PC-3 (cell line): Measurements from ENCODE around the gene GATD1. TPM values are rescaled to one million over a fixed set of nuclear protein-coding genes. Genes with fewer than 3 reads are reported as not detected.

Experiments
- ATAC-seq: fragments of 200-7000 bp; cut with Tn5 transposase; 2 replicates; pipeline ENCODE4 v1.9.1; 2020; ENCODE audit warnings: mild to moderate bottlenecking, moderate library complexity
- BruUV-seq: library from RNA; stranded (reverse); fragments of 400-500 nt; replicated peaks from 2 replicates; lab custom pipeline; 2021; lab: Mats Ljungman, UMichigan
- CTCF ChIA-PET: fragments of 300-600 bp; sonication (Branson Sonifier 250); formaldehyde crosslinking; loops from one replicate; lab custom pipeline; 2022; ENCODE audit warnings: antibody characterized with exemption; lab: Charles Lee
- POLR2A ChIA-PET: fragments of 300-600 bp; sonication (Branson Sonifier 250); formaldehyde crosslinking; loops from one replicate; lab custom pipeline; 2022; ENCODE audit warnings: antibody characterized with exemption; ENCODE audit not compliant: unreplicated experiment; lab: Charles Lee
- DNase-seq: peaks from one replicate; pipeline ENCODE4 v3.0.0-alpha.2; 2015
- H2AFZ ChIP-seq: fragments of 300-600 bp; sonication (generic); 2 replicates; pipeline ENCODE4 v1.6.0; 2016; ENCODE audit warnings: antibody characterized with exemption, low read length
- H3F3A ChIP-seq: fragments of 300-600 bp; sonication (generic); one replicate; pipeline ENCODE4 v1.6.0; 2017; ENCODE audit warnings: antibody characterized with exemption, low read length, control low read depth, mild to moderate bottlenecking; ENCODE audit not compliant: unreplicated experiment
- H3K27ac ChIP-seq: fragments of 300-600 bp; sonication (generic); 2 replicates; pipeline ENCODE4 v1.5.1; 2016; ENCODE audit warnings: mild to moderate bottlenecking, low read length
- H3K27me3 ChIP-seq: fragments of 300-600 bp; sonication (generic); 2 replicates; pipeline ENCODE4 v1.6.1; 2016; ENCODE audit warnings: low read length, mixed read lengths
- H3K36me3 ChIP-seq: fragments of 300-600 bp; sonication (generic); 2 replicates; pipeline ENCODE4 v1.6.1; 2016; ENCODE audit warnings: low read depth, mixed run types, low read length, mixed read lengths
- H3K4me1 ChIP-seq: fragments of 300-600 bp; sonication (generic); 2 replicates; pipeline ENCODE4 v1.5.1; 2016; ENCODE audit warnings: low read length; ENCODE audit not compliant: insufficient read depth
- H3K4me2 ChIP-seq: fragments of 300-600 bp; sonication (generic); 2 replicates; pipeline ENCODE4 v1.6.0; 2016; ENCODE audit warnings: low read length
- H3K4me3 ChIP-seq: fragments of 300-600 bp; sonication (generic); 2 replicates; pipeline ENCODE4 v1.5.1; 2016; ENCODE audit warnings: mild to moderate bottlenecking, low read length, mixed read lengths
- H3K79me2 ChIP-seq: fragments of 300-600 bp; sonication (generic); 2 replicates; pipeline ENCODE4 v1.6.1; 2017; ENCODE audit warnings: low read length, mixed read lengths
- H3K9ac ChIP-seq: fragments of 300-600 bp; sonication (generic); 2 replicates; pipeline ENCODE4 v1.6.0; 2016; ENCODE audit warnings: mild to moderate bottlenecking, low read length
- H3K9me2 ChIP-seq: fragments of 300-600 bp; sonication (generic); replicated peaks from 2 replicates; pipeline ENCODE4 v1.6.1; 2016; ENCODE audit warnings: mixed run types, low read length, mixed read lengths
- H3K9me3 ChIP-seq: fragments of 300-600 bp; sonication (generic); 2 replicates; pipeline ENCODE4 v1.6.1; 2016; ENCODE audit warnings: low read length, mixed read lengths
- H4K20me1 ChIP-seq: fragments of 300-600 bp; sonication (generic); 2 replicates; pipeline ENCODE4 v1.6.1; 2016; ENCODE audit warnings: low read length, mixed read lengths
- EZH2 ChIP-seq: fragments of 300-600 bp; sonication (generic); IDR thresholded peaks from one replicate; pipeline ENCODE4 v1.6.1; 2017; ENCODE audit warnings: antibody characterized with exemption, mild to moderate bottlenecking, low read length; ENCODE audit not compliant: unreplicated experiment
- EZH2phosphoT487 ChIP-seq: fragments of 300-600 bp; sonication (generic); IDR thresholded peaks from 2 replicates; pipeline ENCODE4 v1.6.1; 2018; ENCODE audit warnings: mild to moderate bottlenecking, antibody characterized with exemption, low read length, borderline replicate concordance
- intact Hi-C: fragments of 100-400 bp; cut with micrococcal nuclease; formaldehyde crosslinking; loops from 2 replicates; pipeline ENCODE4 v1.9.0; 2023
- total RNA-seq: library from RNA; depleted of rRNA; stranded (reverse); fragments of >200 nt; gene quantifications from 2 replicates; pipeline ENCODE4 v1.2.3, GENCODE V29; 2014
- TF ChIP-seq, protein P1 (sequence below): fragments of 300-600 bp; sonication (generic); conservative IDR thresholded peaks from 2 replicates; pipeline ENCODE4 v1.5.1; 2017; ENCODE audit warnings: antibody characterized with exemption, low read depth, mild to moderate bottlenecking, low read length

GATD1 gene
- total RNA-seq, 1 experiment from 2014 or later = 39.7 TPM

- Histone ChIP-seq H2AFZ (no peak overlapping the region), H3K27me3 (no peaks in the 10 kb centered on the region), H3K9ac (peak overlapping the region; percentile 67), H3K79me2 (peaks cover 25% of the 10 kb centered on the region), H3K9me2 (no peaks in the 10 kb centered on the region), H3K9me3 (no peaks in the 10 kb centered on the region), H4K20me1 (peaks cover 13% of the 10 kb centered on the region; the same call in 1 of the 2 replicates), H3K4me3 (peak overlapping the region; percentile 89), H3K27ac (peak overlapping the region; percentile 57), H3F3A (no peaks in the 10 kb centered on the region), H3K4me2 (peak overlapping the region; percentile 100), H3K4me1 (peaks cover 41% of the 10 kb centered on the region), H3K36me3 (no peaks in the 10 kb centered on the region)
- DNase-seq (peak; percentile 84), ATAC-seq (peak; percentile 45)
- TF ChIP-seq, protein P1, sequence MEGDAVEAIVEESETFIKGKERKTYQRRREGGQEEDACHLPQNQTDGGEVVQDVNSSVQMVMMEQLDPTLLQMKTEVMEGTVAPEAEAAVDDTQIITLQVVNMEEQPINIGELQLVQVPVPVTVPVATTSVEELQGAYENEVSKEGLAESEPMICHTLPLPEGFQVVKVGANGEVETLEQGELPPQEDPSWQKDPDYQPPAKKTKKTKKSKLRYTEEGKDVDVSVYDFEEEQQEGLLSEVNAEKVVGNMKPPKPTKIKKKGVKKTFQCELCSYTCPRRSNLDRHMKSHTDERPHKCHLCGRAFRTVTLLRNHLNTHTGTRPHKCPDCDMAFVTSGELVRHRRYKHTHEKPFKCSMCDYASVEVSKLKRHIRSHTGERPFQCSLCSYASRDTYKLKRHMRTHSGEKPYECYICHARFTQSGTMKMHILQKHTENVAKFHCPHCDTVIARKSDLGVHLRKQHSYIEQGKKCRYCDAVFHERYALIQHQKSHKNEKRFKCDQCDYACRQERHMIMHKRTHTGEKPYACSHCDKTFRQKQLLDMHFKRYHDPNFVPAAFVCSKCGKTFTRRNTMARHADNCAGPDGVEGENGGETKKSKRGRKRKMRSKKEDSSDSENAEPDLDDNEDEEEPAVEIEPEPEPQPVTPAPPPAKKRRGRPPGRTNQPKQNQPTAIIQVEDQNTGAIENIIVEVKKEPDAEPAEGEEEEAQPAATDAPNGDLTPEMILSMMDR = no peak
- no peak for TF ChIP-seq EZH2phosphoT487
- TF ChIP-seq EZH2 = no peak
- BruUV-seq = TSS peak; percentile 67
- intact Hi-C loops = loop anchor here (2.0 kb wide), 1 partner anchor 24 kb away; no protein-coding TSS in a partner anchor
- ChIA-PET CTCF (interaction anchor here (1.9 kb wide), 1 partner anchor 12 kb away, joined by 18 read pairs; the partner anchor contains the start of gene CD151), POLR2A (interaction anchor here (1.0 to 2.1 kb wide), 3 partner anchors 11 to 14 kb away, joined by 4 to 16 read pairs (median 12); partner anchors contain the start of gene CD151)
Measured at GRCh38 chr11:820655-821511, 43.6 kb upstream of the GATD1 start.

DNA sequence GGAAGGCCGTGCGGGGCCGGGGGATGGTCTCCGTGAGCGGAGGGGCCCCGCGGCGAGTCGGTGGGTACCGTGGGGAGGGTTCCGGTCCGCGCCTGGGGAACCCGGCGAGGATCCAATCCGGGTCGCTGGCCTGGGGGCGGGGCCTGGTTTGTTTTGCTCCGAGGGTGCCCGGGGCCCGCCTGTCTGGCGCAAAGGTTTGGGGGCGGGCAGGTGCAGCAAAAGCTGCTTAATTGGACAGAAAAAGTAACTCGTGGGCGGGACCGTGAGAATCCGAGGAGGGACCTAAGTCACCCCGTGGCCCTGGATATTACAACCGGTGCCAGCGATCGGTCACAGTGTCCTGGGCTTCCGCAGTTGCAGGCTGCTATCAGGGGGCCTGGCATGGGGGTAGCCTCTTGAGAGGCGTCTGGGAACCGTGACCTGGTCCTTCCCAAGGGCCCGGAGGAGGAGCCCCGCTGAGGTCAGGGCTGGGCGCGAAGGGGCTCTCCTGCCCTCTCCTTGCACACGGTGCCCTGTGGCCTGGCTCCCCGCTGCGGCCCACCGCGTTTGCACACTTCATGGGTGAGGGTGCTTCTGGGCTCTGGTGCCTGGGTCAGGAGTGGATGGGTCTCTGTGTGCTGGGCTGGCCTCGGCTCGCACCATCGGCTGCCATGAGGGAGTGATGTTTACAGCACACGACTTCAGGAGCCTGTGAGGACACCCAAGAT, 42.8 kb upstream of the GATD1 start:
- no peaks in the 10 kb centered on the region for H3K27me3 ChIP-seq
- ChIA-PET POLR2A (interaction anchor here (1.0 to 2.1 kb wide), 3 partner anchors 12 to 24 kb away, joined by 3 to 16 read pairs (median 12); partner anchors contain the start of gene CD151), CTCF (interaction anchor here (1.9 kb wide), 1 partner anchor 12 kb away, joined by 18 read pairs; the partner anchor contains the start of gene CD151)
- H2AFZ ChIP-seq = peak overlapping the region; percentile 42; the same call in 1 of the 2 replicates
- H3K9ac ChIP-seq = peak overlapping the region; percentile 67
- TSS peak; percentile 66 for BruUV-seq
- H3K27ac ChIP-seq = peak overlapping the region; percentile 57; the same call in 1 of the 2 replicates
- H3K9me3 ChIP-seq = no peaks in the 10 kb centered on the region
- H3K4me2 ChIP-seq = peak overlapping the region; percentile 100
- DNase-seq = peak; percentile 88
- no peaks in the 10 kb centered on the region for H3K36me3 ChIP-seq
- H3K4me1 ChIP-seq = peaks cover 33% of the 10 kb centered on the region
- peak; percentile 48 for ATAC-seq
- H3K4me3 ChIP-seq = peak overlapping the region; percentile 89
- peaks cover 13% of the 10 kb centered on the region; the same call in 1 of the 2 replicates for H4K20me1 ChIP-seq
- peaks cover 25% of the 10 kb centered on the region for H3K79me2 ChIP-seq
- H3K9me2 ChIP-seq = no peaks in the 10 kb centered on the region
- no peaks in the 10 kb centered on the region for H3F3A ChIP-seq
- intact Hi-C loops = loop anchor here (2.0 kb wide), 1 partner anchor 23 kb away; no protein-coding TSS in a partner anchor
- TF ChIP-seq, protein P1 = no peak
- TF ChIP-seq EZH2 = no peak
- no peak for TF ChIP-seq EZH2phosphoT487
